ENCODE measurements around the gene ZBTB1.

ZBTB1 gene

GRCh38 chr14:64491637-64492036 is 12.9 kb upstream of the ZBTB1 start:
- ATAC-seq = no peak
- no peak for TF ChIP-seq ZFP3 (CRISPR knock-in tag; IDR thresholded peaks at IDR 0.05)
- TF ChIP-seq ZFP30 (CRISPR knock-in tag; IDR thresholded peaks at IDR 0.05) = no peak
- no peak for TF ChIP-seq CSDC2 (CRISPR knock-in tag; IDR thresholded peaks at IDR 0.05)
- TF ChIP-seq BACH2 (CRISPR knock-in tag; IDR thresholded peaks at IDR 0.05; ENCODE audit: borderline replicate concordance) = no peak
- no peak for TF ChIP-seq PPARA (CRISPR knock-in tag; IDR thresholded peaks at IDR 0.05; ENCODE audit: borderline replicate concordance)
- no peak for TF ChIP-seq ESRRG (CRISPR knock-in tag; IDR thresholded peaks at IDR 0.05)
- TF ChIP-seq ISL1 (CRISPR knock-in tag; IDR thresholded peaks at IDR 0.05) = no peak
- no peak for TF ChIP-seq CSRNP3 (CRISPR knock-in tag; IDR thresholded peaks at IDR 0.05)

DNA sequence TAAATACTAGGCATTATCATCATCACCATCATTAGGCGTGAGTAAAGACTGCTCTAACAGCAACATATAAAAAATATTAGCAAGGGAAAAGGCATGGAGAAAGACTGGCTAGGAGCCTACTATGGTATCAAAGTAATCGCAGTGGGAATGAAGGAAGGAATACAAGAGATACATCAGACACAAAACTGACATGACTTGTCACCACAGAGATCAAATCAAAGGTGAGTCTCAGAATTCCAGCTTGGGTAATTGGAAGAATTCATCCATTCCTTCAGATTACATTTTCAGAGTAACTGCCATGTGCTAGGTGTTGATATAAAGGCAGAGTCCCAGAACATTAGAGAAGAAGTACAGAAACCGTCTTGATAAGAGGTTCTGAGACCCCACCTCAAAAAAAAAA is 11.1 kb upstream of the ZBTB1 start:
- ATAC-seq = no peak
- TF ChIP-seq ZC3H10 (CRISPR knock-in tag; IDR thresholded peaks at IDR 0.05) = no peak
- TF ChIP-seq PPARA (CRISPR knock-in tag; IDR thresholded peaks at IDR 0.05; ENCODE audit: borderline replicate concordance) = no peak
- no peak for TF ChIP-seq CSDC2 (CRISPR knock-in tag; IDR thresholded peaks at IDR 0.05)
- TF ChIP-seq RARB (CRISPR knock-in tag; IDR thresholded peaks at IDR 0.05) = no peak
- TF ChIP-seq, protein P1, sequence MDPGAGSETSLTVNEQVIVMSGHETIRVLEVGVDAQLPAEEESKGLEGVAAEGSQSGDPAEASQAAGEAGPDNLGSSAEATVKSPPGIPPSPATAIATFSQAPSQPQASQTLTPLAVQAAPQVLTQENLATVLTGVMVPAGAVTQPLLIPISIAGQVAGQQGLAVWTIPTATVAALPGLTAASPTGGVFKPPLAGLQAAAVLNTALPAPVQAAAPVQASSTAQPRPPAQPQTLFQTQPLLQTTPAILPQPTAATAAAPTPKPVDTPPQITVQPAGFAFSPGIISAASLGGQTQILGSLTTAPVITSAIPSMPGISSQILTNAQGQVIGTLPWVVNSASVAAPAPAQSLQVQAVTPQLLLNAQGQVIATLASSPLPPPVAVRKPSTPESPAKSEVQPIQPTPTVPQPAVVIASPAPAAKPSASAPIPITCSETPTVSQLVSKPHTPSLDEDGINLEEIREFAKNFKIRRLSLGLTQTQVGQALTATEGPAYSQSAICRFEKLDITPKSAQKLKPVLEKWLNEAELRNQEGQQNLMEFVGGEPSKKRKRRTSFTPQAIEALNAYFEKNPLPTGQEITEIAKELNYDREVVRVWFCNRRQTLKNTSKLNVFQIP (CRISPR knock-in tag; IDR thresholded peaks at IDR 0.05; ENCODE audit: borderline replicate concordance, low read depth) = no peak
- TF ChIP-seq OSR1 (CRISPR knock-in tag; IDR thresholded peaks at IDR 0.05) = no peak
- TF ChIP-seq TCF4 (CRISPR knock-in tag; IDR thresholded peaks at IDR 0.05; ENCODE audit: borderline replicate concordance) = no peak
- TF ChIP-seq ZFP3 (CRISPR knock-in tag; IDR thresholded peaks at IDR 0.05) = no peak
- TF ChIP-seq ISL1 (CRISPR knock-in tag; IDR thresholded peaks at IDR 0.05) = no peak
- TF ChIP-seq TOX (CRISPR knock-in tag; IDR thresholded peaks at IDR 0.05; ENCODE audit: borderline replicate concordance) = no peak
- no peak for TF ChIP-seq ESRRG (CRISPR knock-in tag; IDR thresholded peaks at IDR 0.05)
- no peak for TF ChIP-seq CSRNP3 (CRISPR knock-in tag; IDR thresholded peaks at IDR 0.05)
- no peak for TF ChIP-seq CREB5 (CRISPR knock-in tag; IDR thresholded peaks at IDR 0.05; ENCODE audit: low read depth)
- no peak for TF ChIP-seq ZNF8 (CRISPR knock-in tag; IDR thresholded peaks at IDR 0.05)
- TF ChIP-seq ZNF565 (CRISPR knock-in tag; conservative IDR thresholded peaks at IDR 0.05; ENCODE audit: low read depth) = no peak

- TF ChIP-seq, protein P2, sequence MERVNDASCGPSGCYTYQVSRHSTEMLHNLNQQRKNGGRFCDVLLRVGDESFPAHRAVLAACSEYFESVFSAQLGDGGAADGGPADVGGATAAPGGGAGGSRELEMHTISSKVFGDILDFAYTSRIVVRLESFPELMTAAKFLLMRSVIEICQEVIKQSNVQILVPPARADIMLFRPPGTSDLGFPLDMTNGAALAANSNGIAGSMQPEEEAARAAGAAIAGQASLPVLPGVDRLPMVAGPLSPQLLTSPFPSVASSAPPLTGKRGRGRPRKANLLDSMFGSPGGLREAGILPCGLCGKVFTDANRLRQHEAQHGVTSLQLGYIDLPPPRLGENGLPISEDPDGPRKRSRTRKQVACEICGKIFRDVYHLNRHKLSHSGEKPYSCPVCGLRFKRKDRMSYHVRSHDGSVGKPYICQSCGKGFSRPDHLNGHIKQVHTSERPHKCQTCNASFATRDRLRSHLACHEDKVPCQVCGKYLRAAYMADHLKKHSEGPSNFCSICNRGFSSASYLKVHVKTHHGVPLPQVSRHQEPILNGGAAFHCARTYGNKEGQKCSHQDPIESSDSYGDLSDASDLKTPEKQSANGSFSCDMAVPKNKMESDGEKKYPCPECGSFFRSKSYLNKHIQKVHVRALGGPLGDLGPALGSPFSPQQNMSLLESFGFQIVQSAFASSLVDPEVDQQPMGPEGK (CRISPR knock-in tag; IDR thresholded peaks at IDR 0.05; ENCODE audit: borderline replicate concordance) = no peak
- no peak for TF ChIP-seq TOX (CRISPR knock-in tag; IDR thresholded peaks at IDR 0.05; ENCODE audit: borderline replicate concordance)
- no peak for TF ChIP-seq PPARA (CRISPR knock-in tag; IDR thresholded peaks at IDR 0.05; ENCODE audit: borderline replicate concordance)
- no peak for TF ChIP-seq ZFP30 (CRISPR knock-in tag; IDR thresholded peaks at IDR 0.05)
- TF ChIP-seq CSDC2 (CRISPR knock-in tag; IDR thresholded peaks at IDR 0.05) = no peak
- TF ChIP-seq ZC3H10 (CRISPR knock-in tag; IDR thresholded peaks at IDR 0.05) = no peak
- TF ChIP-seq CSRNP3 (CRISPR knock-in tag; IDR thresholded peaks at IDR 0.05) = no peak
- no peak for TF ChIP-seq ARNTL (CRISPR knock-in tag; IDR thresholded peaks at IDR 0.05; ENCODE audit: borderline replicate concordance, low read depth)
- no peak for TF ChIP-seq ZFP3 (CRISPR knock-in tag; IDR thresholded peaks at IDR 0.05)
- no peak for TF ChIP-seq RARB (CRISPR knock-in tag; IDR thresholded peaks at IDR 0.05)
- no peak for TF ChIP-seq SNAI2 (CRISPR knock-in tag; IDR thresholded peaks at IDR 0.05)
- TF ChIP-seq ISL1 (CRISPR knock-in tag; IDR thresholded peaks at IDR 0.05) = no peak
- no peak for TF ChIP-seq ESRRG (CRISPR knock-in tag; IDR thresholded peaks at IDR 0.05)
- ATAC-seq = no peak
Observed at GRCh38 chr14:64495252-64495651, 9.3 kb upstream of the ZBTB1 start.
